Measurements from ENCODE around the gene CUL7. TPM values are rescaled to one million over a fixed set of nuclear protein-coding genes. Genes with fewer than 3 reads are reported as not detected.

CUL7 gene
- total RNA-seq, 1 experiment from 2014 or later = 23.5 TPM

DNA sequence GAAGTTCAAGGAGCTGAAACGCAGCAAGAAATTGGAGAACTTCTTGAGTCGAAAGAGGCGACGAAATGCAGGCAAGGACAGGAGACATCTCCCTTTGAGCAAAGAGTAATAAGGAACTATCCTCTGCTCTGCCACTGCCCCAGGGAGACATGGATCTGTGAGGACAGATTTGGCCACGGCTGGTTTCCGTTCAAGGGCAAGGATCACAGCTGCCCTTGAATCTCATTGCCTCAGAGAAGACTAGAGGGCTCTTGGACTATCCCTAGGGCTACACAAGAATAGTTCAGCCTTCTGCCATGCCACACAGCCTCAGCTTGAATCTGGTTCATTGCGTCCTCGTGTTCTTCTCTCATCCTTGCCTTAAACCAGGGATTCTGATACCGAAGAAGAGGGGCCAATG, 24.5 kb downstream of the CUL7 start:
- Histone ChIP-seq H3K14ac (ENCODE audit: insufficient read depth, low read length) (no peak overlapping the region), H3K79me1 (ENCODE audit: insufficient read depth, low read depth, low read length, poor library complexity, severe bottlenecking) (peaks cover under 1% of the 10 kb centered on the region), H2BK5ac (ENCODE audit: insufficient read length, low read length) (no peak overlapping the region), H2BK12ac (ENCODE audit: insufficient read length, low read depth, low read length) (no peak overlapping the region), H2BK120ac (ENCODE audit: low read depth, low read length, poor library complexity, severe bottlenecking) (no peak overlapping the region), H3K4me1 (ENCODE audit: insufficient read depth, low read length) (no peaks in the 10 kb centered on the region), H3K27ac (ENCODE audit: insufficient read length, low read depth, low read length) (no peak overlapping the region), H4K8ac (replicated peaks; ENCODE audit: insufficient read length, low read depth, low read length) (no peak overlapping the region), H3K18ac (ENCODE audit: insufficient read length, low read depth, low read length) (no peak overlapping the region), H3K27me3 (ENCODE audit: insufficient read depth, low read length) (no peaks in the 10 kb centered on the region), H3T11ph (ENCODE audit: low read length) (no peak overlapping the region), H3K79me2 (ENCODE audit: insufficient read depth, low read length) (no peaks in the 10 kb centered on the region), H4K5ac (ENCODE audit: insufficient read length, low read depth, low read length) (no peak overlapping the region), H3K9me3 (ENCODE audit: control insufficient read depth, low read depth, low read length) (no peaks in the 10 kb centered on the region), H2AK5ac (ENCODE audit: insufficient read length, low read length) (no peak overlapping the region), H4K20me1 (ENCODE audit: control insufficient read depth, insufficient read depth, insufficient read length) (no peaks in the 10 kb centered on the region), H2AFZ (ENCODE audit: low read length) (no peak overlapping the region), H3K4me2 (ENCODE audit: insufficient read depth, insufficient read length, low read length) (no peak overlapping the region), H3K23ac (ENCODE audit: insufficient read length, low read depth, low read length) (no peak overlapping the region), H2BK15ac (ENCODE audit: low read depth, low read length) (no peak overlapping the region), H3K56ac (ENCODE audit: insufficient read length, low read depth, low read length) (no peak overlapping the region), H4K91ac (ENCODE audit: insufficient read length, low read depth, low read length) (no peak overlapping the region), H3K4ac (ENCODE audit: low read depth, low read length) (no peak overlapping the region), H3K23me2 (ENCODE audit: insufficient read length, low read depth, low read length, poor library complexity, severe bottlenecking) (no peaks in the 10 kb centered on the region), H2BK20ac (ENCODE audit: low read depth, low read length, poor library complexity, severe bottlenecking) (no peak overlapping the region), H3K9ac (ENCODE audit: extremely low read depth, insufficient read length, low read length) (no peak overlapping the region)
- Mint-ChIP-seq H3K9me3 (no peaks in the 10 kb centered on the region), H3K27ac (no peak overlapping the region), H3K27me3 (ENCODE audit: low read depth) (no peaks in the 10 kb centered on the region), H3K4me3 (no peak overlapping the region; a peak in 1 of 5 replicates), H3K4me1 (no peaks in the 10 kb centered on the region), H3K36me3 (ENCODE audit: insufficient read depth in 1 of 3, low read depth in 3 of 3) (peaks cover 55 to 95% (median 81%) of the 10 kb centered on the region in 3 experiments; a peak in 6 of 7 replicates)
- no CpG with 5 or more reads among the region's 9 CpGs for WGBS (ENCODE audit: extremely low coverage, insufficient read length, low lambda C conversion rate)
- TF ChIP-seq, protein P1, sequence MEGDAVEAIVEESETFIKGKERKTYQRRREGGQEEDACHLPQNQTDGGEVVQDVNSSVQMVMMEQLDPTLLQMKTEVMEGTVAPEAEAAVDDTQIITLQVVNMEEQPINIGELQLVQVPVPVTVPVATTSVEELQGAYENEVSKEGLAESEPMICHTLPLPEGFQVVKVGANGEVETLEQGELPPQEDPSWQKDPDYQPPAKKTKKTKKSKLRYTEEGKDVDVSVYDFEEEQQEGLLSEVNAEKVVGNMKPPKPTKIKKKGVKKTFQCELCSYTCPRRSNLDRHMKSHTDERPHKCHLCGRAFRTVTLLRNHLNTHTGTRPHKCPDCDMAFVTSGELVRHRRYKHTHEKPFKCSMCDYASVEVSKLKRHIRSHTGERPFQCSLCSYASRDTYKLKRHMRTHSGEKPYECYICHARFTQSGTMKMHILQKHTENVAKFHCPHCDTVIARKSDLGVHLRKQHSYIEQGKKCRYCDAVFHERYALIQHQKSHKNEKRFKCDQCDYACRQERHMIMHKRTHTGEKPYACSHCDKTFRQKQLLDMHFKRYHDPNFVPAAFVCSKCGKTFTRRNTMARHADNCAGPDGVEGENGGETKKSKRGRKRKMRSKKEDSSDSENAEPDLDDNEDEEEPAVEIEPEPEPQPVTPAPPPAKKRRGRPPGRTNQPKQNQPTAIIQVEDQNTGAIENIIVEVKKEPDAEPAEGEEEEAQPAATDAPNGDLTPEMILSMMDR (conservative IDR thresholded peaks at IDR 0.05) = no peak
- no peak for DNase-seq

All from H9 (cell line).